HG03103 (cell line): Measurements from ENCODE around the gene FEV.

Experiments
- ATAC-seq: cut with Tn5 transposase; IDR thresholded peaks from one replicate; pipeline ENCODE4 v1.9.1; 2021; ENCODE audit warnings: low read depth; ENCODE audit not compliant: unreplicated experiment

Gene FEV

DNA sequence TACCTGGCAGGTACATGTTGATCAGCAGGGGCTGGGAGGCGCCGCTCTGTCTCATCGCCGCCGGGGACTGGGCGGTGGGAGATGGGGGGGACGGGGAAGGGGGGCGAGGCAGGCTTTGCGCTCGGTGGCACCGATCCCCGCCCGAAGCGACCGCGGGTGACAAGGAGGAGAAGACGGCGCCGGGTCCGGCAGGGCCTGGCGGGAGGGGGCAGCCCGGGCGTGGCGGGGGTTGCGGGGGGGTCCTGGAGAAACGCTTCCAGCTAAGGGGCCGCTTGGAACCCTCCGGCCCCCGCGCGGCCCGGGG lies at the start of gene FEV:
Gene FEV (minus strand): TSS at position 164 of the 304 bp plus-strand sequence. CDS start 109 bp downstream, at position 55.
- no peak for ATAC-seq

DNA sequence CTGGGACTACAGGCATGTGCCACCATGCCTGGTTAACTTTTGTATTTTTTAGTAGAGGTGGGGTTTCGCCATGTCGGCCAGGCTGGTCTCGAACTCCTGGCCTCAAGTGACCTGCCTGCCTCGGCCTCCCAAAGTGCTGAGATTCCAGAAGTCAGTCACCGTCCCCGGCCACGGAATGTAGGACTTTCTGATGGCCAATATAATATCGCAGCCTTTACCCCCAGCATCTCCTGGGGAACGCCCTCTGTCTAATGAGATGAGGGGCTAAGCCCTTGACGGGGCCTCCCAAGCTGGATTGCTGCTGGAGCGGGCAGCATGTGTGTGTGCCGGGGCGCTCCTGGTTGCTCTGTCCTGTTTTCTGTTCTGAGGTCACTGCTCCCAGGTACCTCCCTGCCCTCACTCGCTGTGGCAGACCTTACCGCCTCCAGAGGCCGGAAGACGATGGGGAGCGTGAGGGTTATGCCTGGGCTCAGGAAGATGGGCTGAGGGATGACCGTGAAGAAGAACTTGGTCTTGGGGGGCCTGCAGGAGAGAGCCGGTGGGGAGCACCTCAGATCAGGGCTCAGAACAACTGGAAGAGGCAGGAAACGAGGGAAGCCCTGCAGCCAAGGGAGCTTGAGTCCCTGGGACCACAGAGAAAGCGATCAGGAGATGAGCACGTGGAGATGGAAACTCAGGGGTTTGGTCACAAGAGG lies 47.2 kb upstream of the FEV start:
- no peak for ATAC-seq

- no peak for ATAC-seq
Observed at GRCh38 chr2:219031005-219031738, 46.2 kb upstream of the FEV start.

DNA sequence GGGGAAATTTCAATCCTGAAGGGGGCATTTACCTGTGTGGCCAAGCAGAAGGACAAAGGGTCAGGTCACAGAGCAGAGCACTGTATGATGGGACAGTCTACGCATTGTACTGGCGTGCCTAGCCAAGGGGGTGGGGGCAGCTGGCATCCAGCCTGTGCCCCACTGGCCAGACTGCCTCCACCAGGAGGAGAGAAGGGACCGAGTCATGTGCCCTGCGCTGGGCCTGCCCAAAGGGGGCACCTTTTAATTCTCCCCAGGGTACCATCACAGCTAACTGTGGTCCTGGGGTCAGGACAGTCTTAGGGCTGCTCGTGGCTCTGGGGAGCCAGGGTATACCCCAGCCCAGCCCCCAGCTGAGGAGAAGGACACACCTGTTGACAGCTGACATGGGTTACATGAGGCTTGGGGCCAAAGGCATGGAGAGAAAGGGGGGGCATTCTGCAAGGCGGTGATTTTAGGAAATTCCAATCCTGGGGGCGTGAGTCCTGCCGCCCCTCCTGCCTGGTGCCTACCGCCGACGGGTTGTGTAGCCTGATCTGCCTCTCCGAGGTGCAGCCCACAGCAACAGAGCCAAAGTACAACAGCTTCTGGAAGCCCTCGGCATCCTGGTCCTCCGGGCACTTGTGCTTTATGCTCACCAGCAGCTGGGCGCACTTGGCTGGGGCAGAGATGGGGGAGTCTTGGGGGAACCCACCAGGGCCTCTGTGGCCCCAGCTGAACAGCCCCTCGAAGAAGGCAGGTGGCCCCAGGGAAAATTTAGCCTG lies 45.4 kb upstream of the FEV start:
- no peak for ATAC-seq

DNA sequence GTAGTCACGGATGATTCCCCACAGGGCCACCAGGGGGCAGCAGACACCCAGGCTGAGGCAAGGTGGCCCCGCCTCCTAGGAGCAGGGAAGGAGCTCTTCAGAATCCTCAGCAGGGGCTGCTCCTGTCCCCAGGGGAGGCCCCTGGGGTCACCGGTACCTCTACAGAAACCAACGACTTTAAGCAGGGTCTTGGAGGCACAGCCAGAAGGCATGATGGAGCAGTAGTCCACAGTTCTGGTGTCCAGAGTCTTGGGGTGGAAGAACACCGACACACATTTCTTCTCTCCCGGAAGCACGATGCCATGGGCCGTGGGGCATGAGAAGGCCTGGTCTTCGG lies 44.8 kb upstream of the FEV start:
- peak; percentile 63 for ATAC-seq

DNA sequence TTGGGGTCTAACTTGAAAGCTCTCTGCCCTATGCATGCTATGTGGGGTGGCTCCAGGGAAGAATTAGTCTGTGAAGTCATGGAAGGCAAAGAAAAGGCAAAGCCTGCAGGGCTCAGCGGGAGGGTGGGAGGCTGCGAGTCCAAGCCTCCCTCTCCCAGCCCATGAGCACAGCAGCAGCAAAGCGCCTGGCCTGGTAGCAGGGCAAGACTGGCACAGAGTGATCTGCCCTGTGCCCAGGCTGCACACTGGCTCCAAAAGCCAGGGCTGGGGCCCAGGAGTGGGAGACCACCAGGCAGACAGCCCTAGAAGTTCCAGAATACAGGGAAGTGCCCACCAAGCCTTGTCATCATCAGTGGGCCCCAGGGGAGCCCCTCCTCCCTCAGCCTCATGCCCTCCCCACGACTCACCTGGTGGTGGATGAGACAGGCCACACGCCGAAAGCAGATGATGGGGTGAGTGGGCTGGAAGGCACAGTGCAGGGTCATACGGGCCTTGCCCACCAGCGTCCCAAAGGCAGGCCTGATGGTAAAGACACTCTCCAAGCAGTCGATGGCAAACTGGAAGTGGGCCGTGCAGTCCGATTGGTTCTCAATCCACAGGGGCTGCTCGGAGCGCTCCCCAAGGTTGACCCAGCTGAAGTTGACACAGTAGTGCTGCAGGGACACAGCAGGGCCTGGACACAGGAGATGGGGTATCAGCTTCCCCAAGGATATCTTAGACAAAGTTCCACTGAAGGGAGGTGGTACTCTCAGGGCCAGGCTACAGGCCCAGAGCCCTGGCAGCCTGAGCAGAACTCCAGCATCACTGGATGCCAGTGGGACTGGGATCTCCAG lies 44.2 kb upstream of the FEV start:
- no peak for ATAC-seq

DNA sequence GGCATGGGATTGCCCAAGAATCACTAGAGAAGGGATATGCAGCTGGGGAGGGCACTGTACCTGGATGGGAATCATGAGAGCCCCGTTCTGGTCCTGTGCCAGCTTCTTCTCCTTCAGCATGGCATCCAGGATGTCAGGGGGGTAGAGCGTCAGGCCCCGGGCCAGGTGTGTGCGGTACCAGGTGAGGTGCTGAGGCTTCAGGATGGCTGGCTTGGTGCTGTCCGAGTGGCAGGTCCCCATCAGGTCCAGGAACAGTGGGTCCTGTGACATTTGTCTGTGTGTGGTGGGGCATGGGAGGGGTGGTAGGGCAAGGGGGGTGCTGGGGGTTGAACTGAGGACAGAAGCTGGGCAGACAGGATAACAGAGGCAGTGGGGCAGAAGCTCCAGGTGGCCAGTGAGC lies 43.2 kb upstream of the FEV start:
- ATAC-seq, result no peak

DNA sequence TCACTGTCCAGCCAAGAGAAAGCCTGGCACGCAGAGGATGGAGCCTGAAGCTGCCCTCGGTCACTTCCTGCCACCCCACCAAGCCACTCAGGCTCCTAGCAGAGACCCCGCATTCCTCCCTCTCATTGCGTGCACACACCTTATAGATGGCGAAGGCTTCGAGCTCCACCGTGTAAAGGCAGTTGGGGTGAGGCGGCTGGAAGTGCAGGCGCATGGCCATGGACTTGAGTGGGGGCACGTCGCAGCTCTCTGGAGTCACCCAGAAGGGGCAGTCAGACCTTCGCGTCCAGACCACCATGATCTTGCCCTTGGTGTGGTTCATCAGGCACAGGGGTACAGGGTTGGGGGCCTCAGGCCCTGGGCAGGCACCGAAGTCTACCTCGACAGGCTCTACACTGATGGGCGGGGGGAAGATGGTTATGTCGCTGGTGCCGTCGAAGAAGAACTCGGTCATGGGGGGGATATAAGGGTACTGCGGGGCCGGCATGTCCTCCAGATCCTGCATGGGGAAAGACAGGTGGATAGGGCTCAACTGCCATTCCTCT lies 42.6 kb upstream of the FEV start:
- ATAC-seq, result no peak

- ATAC-seq, result no peak
Observed at GRCh38 chr2:219026946-219027345, 42.0 kb upstream of the FEV start.

- ATAC-seq, result no peak
Observed at GRCh38 chr2:219025637-219026585, 40.9 kb upstream of the FEV start.

DNA sequence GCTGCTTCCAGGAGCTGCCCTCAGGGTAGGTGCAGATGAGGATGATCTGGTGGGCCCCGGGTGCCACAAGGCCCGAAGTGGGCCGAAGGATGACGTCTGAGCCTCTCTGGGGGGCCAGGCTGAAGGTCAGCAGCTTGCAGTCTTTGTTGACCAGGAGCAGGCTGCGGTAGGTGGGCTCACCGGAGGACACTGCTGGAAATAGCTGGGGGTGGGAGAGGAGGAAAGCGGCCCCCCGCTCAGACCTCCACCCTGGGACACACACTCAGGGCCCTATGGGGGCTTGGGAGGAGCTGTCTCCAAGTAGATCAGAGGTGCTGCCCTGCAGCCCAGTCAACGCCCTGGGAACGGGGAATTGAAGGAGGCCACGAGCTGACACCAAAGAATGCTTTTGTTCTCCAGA lies 39.1 kb upstream of the FEV start:
- ATAC-seq, result no peak

DNA sequence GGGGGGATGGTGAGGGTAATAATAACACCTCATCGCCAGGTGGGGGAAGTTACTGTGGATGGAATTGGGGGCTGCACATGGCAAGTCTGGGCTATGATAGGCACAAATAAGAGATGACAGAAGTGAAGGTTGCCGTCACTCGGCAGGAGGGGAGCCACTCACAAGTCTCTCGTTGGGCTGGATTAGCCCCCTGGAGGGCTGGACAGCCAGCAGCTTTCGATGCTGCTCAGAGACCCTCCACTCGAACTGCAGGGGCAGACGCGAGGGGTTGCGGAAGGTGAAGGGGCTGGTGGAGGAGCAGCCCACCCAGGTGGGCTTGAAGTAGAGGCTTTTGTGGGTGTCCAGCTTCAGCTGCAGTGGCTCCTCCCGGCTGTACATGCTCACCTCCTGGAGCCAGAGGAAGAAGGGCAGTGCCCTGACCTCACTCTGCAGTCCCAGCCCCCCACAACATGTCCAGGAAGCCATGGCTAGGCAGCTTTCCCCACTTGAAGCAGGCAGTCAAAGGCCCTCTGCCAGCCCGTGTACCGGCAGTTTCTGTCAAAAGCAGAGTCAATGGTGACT lies 38.1 kb upstream of the FEV start:
- ATAC-seq, result no peak

GRCh38 chr2:219022616-219023015 lies 37.6 kb upstream of the FEV start:
- no peak for ATAC-seq

DNA sequence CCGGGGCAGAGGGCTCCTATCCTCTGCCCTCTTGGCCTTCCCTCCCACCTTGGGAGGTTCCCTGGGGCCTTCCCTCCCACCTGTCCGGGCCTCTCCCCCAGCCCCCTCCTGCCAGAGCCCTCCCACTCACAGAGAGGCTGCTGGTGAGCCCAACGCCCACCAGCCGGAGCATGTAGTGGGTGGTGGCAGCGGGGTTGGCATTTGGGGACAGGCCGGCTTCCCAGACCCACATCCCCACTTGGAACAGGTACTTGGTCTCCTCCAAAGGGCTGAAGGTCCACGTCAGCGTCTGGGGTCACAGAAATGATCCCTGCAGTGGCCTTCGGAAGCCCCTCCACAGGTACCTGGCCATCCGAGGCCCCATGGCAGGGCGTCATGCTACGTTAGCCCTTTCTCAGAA lies 37.1 kb upstream of the FEV start:
- no peak for ATAC-seq

- no peak for ATAC-seq
Observed at GRCh38 chr2:219021591-219021990, 36.6 kb upstream of the FEV start.

- no peak for ATAC-seq
Observed at GRCh38 chr2:219020604-219021365, 35.8 kb upstream of the FEV start.

- ATAC-seq, result no peak
Observed at GRCh38 chr2:219019436-219019835, 34.5 kb upstream of the FEV start.

DNA sequence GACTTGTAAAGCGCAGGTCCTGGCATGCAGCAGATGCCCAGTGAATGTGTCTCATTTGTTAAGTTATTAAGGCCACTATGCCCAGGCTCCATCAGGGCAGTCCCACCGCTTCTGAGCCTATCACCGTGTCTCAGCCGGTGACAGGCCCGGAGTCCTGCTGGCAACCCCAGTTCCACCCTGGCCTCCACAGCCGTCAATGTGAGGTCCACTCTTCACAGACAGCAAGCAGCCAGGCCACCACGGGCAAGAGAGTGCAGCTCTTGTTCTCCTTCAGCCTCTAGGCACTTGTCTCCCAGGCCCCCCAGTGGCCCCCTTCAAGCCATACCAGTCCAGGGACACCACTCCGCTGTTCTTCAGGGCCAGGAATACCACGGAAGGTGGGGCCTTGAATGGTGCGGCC lies 33.7 kb upstream of the FEV start:
- no peak for ATAC-seq

- no peak for ATAC-seq
Observed at GRCh38 chr2:219018286-219018685, 33.3 kb upstream of the FEV start.
